Endothelial cell of umbilical vein (primary cell): Measurements from ENCODE around the gene FOXP1. TPM values are rescaled to one million over a fixed set of nuclear protein-coding genes. Genes with fewer than 3 reads are reported as not detected.

Source experiments
- BruUV-seq: library from RNA; stranded (reverse); fragments of 400-500 nt; replicated peaks from 2 replicates; lab custom pipeline; 2021; lab: Mats Ljungman, UMichigan
- CTCF ChIA-PET: fragments of 300-600, 350-600 bp; sonication (Branson Sonifier 250); formaldehyde crosslinking; loops from one replicate; lab custom pipeline; 2021; ENCODE audit warnings: antibody characterized with exemption, inconsistent platforms; lab: Charles Lee
- POLR2A ChIA-PET: fragments of 300-600, 350-600 bp; sonication (Branson Sonifier 250); formaldehyde crosslinking; loops from one replicate; lab custom pipeline; 2021; ENCODE audit warnings: antibody characterized with exemption, inconsistent platforms; lab: Charles Lee
- DNase-seq: peaks from one replicate; pipeline ENCODE4 v3.0.0-alpha.2; 2011; ENCODE audit warnings: low read depth, low spot score
- FAIRE-seq: peaks from 2 replicates; lab custom pipeline; 2011; peaks lifted over from hg19 to GRCh38; lab: Jason Lieb, UNC
- H2AFZ ChIP-seq: 2 replicates; pipeline ENCODE4 v1.6.0; 2012; ENCODE audit warnings: low read depth, low read length, control low read depth, inconsistent platforms
- H3K27ac ChIP-seq: 2 replicates; pipeline ENCODE4 v1.5.1; 2011; ENCODE audit warnings: low read depth, mild to moderate bottlenecking, control low read depth, low read length, moderate library complexity; ENCODE audit not compliant: insufficient read depth
- H3K27me3 ChIP-seq, 2 experiments: 2 replicates each; pipeline versions ENCODE4 v1.6.0 to v1.6.1; 2011; ENCODE audit warnings: low read length in 2 of 2, mixed read lengths in 1 of 2; ENCODE audit not compliant: control insufficient read depth in 2 of 2, insufficient read depth in 2 of 2
- H3K36me3 ChIP-seq, 2 experiments: 2 replicates in 1 of 2; 3 replicates in 1 of 2; pipeline ENCODE4 v1.5.1; 2011; ENCODE audit warnings: low read length in 2 of 2, mild to moderate bottlenecking in 1 of 2, moderate library complexity in 1 of 2; ENCODE audit not compliant: control insufficient read depth in 2 of 2, insufficient read depth in 2 of 2; ENCODE audit errors: extremely low read depth in 1 of 2
- H3K4me1 ChIP-seq: 3 replicates; pipeline ENCODE4 v1.5.1; 2011; ENCODE audit warnings: mild to moderate bottlenecking, low read length; ENCODE audit not compliant: control insufficient read depth, insufficient read depth; ENCODE audit errors: extremely low read depth
- H3K4me2 ChIP-seq: 2 replicates; pipeline ENCODE4 v1.6.1; 2011; ENCODE audit warnings: low read length, control low read depth, mixed read lengths; ENCODE audit not compliant: insufficient read depth
- H3K4me3 ChIP-seq, 3 experiments: fragments of 200-600 bp in 1 of 3; sonication (generic), shearing (Covaris generic) in 1 of 3; replicated peaks in 1 of 3; 2 replicates each; pipeline ENCODE4 v1.5.1; 2011 to 2016; ENCODE audit warnings: control low read depth in 3 of 3, low read length in 3 of 3, mild to moderate bottlenecking in 2 of 3, inconsistent platforms in 1 of 3, low read depth in 1 of 3, moderate library complexity in 1 of 3; ENCODE audit not compliant: insufficient read depth in 1 of 3
- H3K79me2 ChIP-seq: 2 replicates; pipeline ENCODE4 v1.6.0; 2012; ENCODE audit warnings: low read length, inconsistent platforms; ENCODE audit not compliant: control insufficient read depth, insufficient read depth
- H3K9ac ChIP-seq: replicated peaks from 2 replicates; pipeline ENCODE3; 2011; ENCODE audit warnings: low read length, control low read depth; ENCODE audit not compliant: insufficient read depth; ENCODE audit errors: extremely low read depth
- H3K9me1 ChIP-seq: replicated peaks from 3 replicates; pipeline ENCODE4 v1.6.0; 2011; ENCODE audit warnings: mild to moderate bottlenecking, low read length; ENCODE audit not compliant: control insufficient read depth, insufficient read depth; ENCODE audit errors: extremely low read depth
- H3K9me3 ChIP-seq: replicated peaks from 2 replicates; pipeline ENCODE4 v1.5.1; 2012; ENCODE audit warnings: low read length, inconsistent platforms; ENCODE audit not compliant: control insufficient read depth, insufficient read depth
- H4K20me1 ChIP-seq: replicated peaks from 2 replicates; pipeline ENCODE3; 2011; ENCODE audit warnings: mild to moderate bottlenecking, low read length; ENCODE audit not compliant: control insufficient read depth, insufficient read depth; ENCODE audit errors: extremely low read depth
- EZH2 ChIP-seq: IDR thresholded peaks from 2 replicates; pipeline ENCODE4 v1.6.1; 2012; ENCODE audit warnings: borderline replicate concordance, low read depth, mild to moderate bottlenecking, moderate library complexity, low read length, inconsistent platforms; ENCODE audit not compliant: severe bottlenecking
- FOS ChIP-seq: IDR thresholded peaks from 2 replicates; pipeline ENCODE4 v1.6.1; 2011; ENCODE audit warnings: mild to moderate bottlenecking, low read length, moderate library complexity, borderline replicate concordance; ENCODE audit not compliant: insufficient read depth
- GATA2 ChIP-seq: IDR thresholded peaks from 2 replicates; pipeline ENCODE4 v1.7.0; 2011; ENCODE audit warnings: low read depth, mild to moderate bottlenecking, moderate library complexity, mixed read lengths, low read length; ENCODE audit not compliant: insufficient read length, insufficient read depth
- JUN ChIP-seq: IDR thresholded peaks from 2 replicates; pipeline ENCODE4 v1.6.1; 2011; ENCODE audit warnings: borderline replicate concordance, low read depth; ENCODE audit not compliant: insufficient read length, insufficient read depth
- MYC ChIP-seq: IDR thresholded peaks from one replicate; pipeline ENCODE4 v1.6.1; 2011; ENCODE audit warnings: mild to moderate bottlenecking, low read depth, low read length
- POLR2A ChIP-seq: IDR thresholded peaks from 2 replicates; pipeline ENCODE4 v1.6.1; 2012; ENCODE audit warnings: low read depth, mild to moderate bottlenecking, control low read depth, low read length
- POLR2AphosphoS5 ChIP-seq: IDR thresholded peaks from 2 replicates; pipeline ENCODE4 v1.6.1; 2012; ENCODE audit warnings: low read depth, mild to moderate bottlenecking, control low read depth, low read length, moderate library complexity; ENCODE audit not compliant: insufficient read depth
- dilution Hi-C: fragments of 300-500 bp; cut with MboI; formaldehyde crosslinking; loops from one replicate; pipeline ENCODE4 v1.15.0; 2019; ENCODE audit warnings: low sequenced_read_pairs; ENCODE audit not compliant: extremely low pct_ligation_motif_present
- intact Hi-C: fragments of 100-400 bp; cut with micrococcal nuclease; formaldehyde crosslinking; loops from one replicate; pipeline ENCODE4 v1.10.0; 2022
- polyA plus RNA-seq, 4 experiments: library from polyadenylated mRNA; depleted of rRNA in 3 of 4; stranded (reverse) in 3 of 4; unstranded in 1 of 4; fragments of >200 nt; gene quantifications; 2 replicates each; pipeline versions ENCODE4 v1.2.1 to v1.2.3, GENCODE V29; 2011 to 2012; ENCODE audit warnings: missing spikeins in 1 of 4
- total RNA-seq: library from RNA; stranded (reverse); gene quantifications from 2 replicates; pipeline ENCODE4 v1.2.3, GENCODE V29; 2021
- TF ChIP-seq, protein P1 (sequence below), 2 donors: IDR thresholded peaks; 1 replicate in 1 of 2; 2 replicates in 1 of 2; pipeline ENCODE4 v1.5.1; 2011; ENCODE audit warnings: low read length in 2 of 2, mild to moderate bottlenecking in 2 of 2, moderate library complexity in 2 of 2, control low read depth in 1 of 2, inconsistent platforms in 1 of 2, low read depth in 1 of 2; ENCODE audit not compliant: insufficient read depth in 1 of 2; ENCODE audit errors: extremely low read depth in 1 of 2

The FOXP1 gene
- total and polyA plus RNA-seq, 2 donors (not counting 3 experiments of a cell fraction or from before 2014, with no cell fraction given), result 41.0 to 107 TPM

DNA sequence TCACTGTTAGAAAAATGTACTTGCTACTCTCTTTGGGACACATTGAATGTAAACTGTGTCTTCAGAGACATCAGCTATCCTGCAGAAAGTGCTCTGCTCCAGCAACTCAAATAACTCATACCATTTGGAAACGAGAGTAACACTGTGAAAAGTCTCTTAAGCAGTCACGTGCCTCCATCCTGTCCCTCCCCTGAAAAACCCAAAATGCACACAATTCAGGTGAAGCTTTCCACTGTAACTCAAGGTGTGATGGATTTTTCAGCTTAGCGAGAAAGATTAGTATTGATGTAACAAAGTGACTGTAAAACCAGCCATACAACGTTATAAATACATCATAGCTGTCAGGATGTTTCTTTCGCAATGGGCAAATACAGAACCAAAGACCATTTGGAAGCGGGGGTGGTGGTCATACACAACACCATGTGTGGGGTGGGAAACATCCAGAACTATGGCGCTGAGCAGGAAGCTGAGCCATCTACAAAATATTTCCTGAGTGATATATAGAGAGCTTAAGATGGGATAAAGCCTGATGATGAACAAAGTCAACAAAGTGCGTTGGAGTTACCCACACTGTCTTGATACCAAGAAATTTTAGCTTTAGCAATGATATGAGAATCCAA, 332.3 kb downstream of the FOXP1 start:
- intact Hi-C loops (no loop called here), dilution Hi-C loops (no loop called here)
- Histone ChIP-seq H2AFZ (no peak overlapping the region), H3K4me2 (peak overlapping the region; percentile 19), H3K27ac (peak overlapping the region; percentile 26), H3K9ac (no peak overlapping the region), H3K4me3 (no peak overlapping the region), H4K20me1 (no peaks in the 10 kb centered on the region), H3K4me1 (peaks cover 24% of the 10 kb centered on the region), H3K79me2 (no peaks in the 10 kb centered on the region), H3K9me3 (no peaks in the 10 kb centered on the region), H3K36me3 (no peaks in the 10 kb centered on the region), H3K9me1 (no peaks in the 10 kb centered on the region), H3K27me3 (no peaks in the 10 kb centered on the region)
- ChIA-PET CTCF (interaction anchor here (0.9 to 1.3 kb wide), 3 partner anchors 13 to 27 kb away, joined by 3 to 4 read pairs (median 3); no protein-coding TSS in a partner anchor), POLR2A (no interaction called here)
- BruUV-seq, result no TSS peak
- TF ChIP-seq FOS (peak; percentile 79), EZH2 (no peak), POLR2A (no peak), MYC (no peak), POLR2AphosphoS5 (no peak), GATA2 (peak; percentile 9), JUN (peak; percentile 39)
- TF ChIP-seq, protein P1, sequence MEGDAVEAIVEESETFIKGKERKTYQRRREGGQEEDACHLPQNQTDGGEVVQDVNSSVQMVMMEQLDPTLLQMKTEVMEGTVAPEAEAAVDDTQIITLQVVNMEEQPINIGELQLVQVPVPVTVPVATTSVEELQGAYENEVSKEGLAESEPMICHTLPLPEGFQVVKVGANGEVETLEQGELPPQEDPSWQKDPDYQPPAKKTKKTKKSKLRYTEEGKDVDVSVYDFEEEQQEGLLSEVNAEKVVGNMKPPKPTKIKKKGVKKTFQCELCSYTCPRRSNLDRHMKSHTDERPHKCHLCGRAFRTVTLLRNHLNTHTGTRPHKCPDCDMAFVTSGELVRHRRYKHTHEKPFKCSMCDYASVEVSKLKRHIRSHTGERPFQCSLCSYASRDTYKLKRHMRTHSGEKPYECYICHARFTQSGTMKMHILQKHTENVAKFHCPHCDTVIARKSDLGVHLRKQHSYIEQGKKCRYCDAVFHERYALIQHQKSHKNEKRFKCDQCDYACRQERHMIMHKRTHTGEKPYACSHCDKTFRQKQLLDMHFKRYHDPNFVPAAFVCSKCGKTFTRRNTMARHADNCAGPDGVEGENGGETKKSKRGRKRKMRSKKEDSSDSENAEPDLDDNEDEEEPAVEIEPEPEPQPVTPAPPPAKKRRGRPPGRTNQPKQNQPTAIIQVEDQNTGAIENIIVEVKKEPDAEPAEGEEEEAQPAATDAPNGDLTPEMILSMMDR (IDR thresholded peaks at IDR 0.05; ENCODE audit: extremely low read depth in 1 of 2, insufficient read depth in 1 of 2, low read depth in 1 of 2, low read length in 2 of 2), result no peak
- DNase-seq, result peak; percentile 59
- FAIRE-seq, result no peak
